DLD1 (cell line): ENCODE data around the gene NUDCD3.

Experiments
- in situ Hi-C: cut with HindIII; loops from 2 replicates; pipeline ENCODE4 v1.10.0; 2017; ENCODE audit warnings: low sequenced_read_pairs

NUDCD3 gene

GRCh38 chr7:44385434-44386138, 104.9 kb downstream of the NUDCD3 start:
- in situ Hi-C loops, result no loop called here

- in situ Hi-C loops, result no loop called here
Observed at GRCh38 chr7:44384586-44385433, 105.6 kb downstream of the NUDCD3 start.

- in situ Hi-C loops, result no loop called here
Observed at GRCh38 chr7:44383566-44383965, 106.9 kb downstream of the NUDCD3 start.

GRCh38 chr7:44382459-44383265, 107.8 kb downstream of the NUDCD3 start:
- in situ Hi-C loops, result no loop called here

- in situ Hi-C loops, result no loop called here
Observed at GRCh38 chr7:44381494-44382220, 108.8 kb downstream of the NUDCD3 start.

GRCh38 chr7:44380831-44381493, 109.5 kb downstream of the NUDCD3 start:
- in situ Hi-C loops, result no loop called here

- in situ Hi-C loops, result no loop called here
Observed at GRCh38 chr7:44380189-44380830, 110.1 kb downstream of the NUDCD3 start.

- in situ Hi-C loops, result no loop called here
Observed at GRCh38 chr7:44379366-44380188, 110.9 kb downstream of the NUDCD3 start.

GRCh38 chr7:44378744-44379143, 111.7 kb downstream of the NUDCD3 start:
- in situ Hi-C loops, result no loop called here

GRCh38 chr7:44377681-44378421, 112.6 kb downstream of the NUDCD3 start:
- in situ Hi-C loops, result no loop called here

GRCh38 chr7:44377134-44377463, 113.4 kb downstream of the NUDCD3 start:
- in situ Hi-C loops, result no loop called here

- in situ Hi-C loops, result no loop called here
Observed at GRCh38 chr7:44376429-44377133, 113.9 kb downstream of the NUDCD3 start.

GRCh38 chr7:44375926-44376342, 114.5 kb downstream of the NUDCD3 start:
- in situ Hi-C loops, result no loop called here

- in situ Hi-C loops, result no loop called here
Observed at GRCh38 chr7:44375236-44375699, 115.2 kb downstream of the NUDCD3 start.

GRCh38 chr7:44374007-44374763, 116.3 kb downstream of the NUDCD3 start:
- in situ Hi-C loops, result no loop called here

- in situ Hi-C loops, result no loop called here
Observed at GRCh38 chr7:44373418-44373740, 117.1 kb downstream of the NUDCD3 start.
